Left cardiac atrium (tissue), 4 donors: Measurements from ENCODE around the gene SLC9A6. TPM values are rescaled to one million over a fixed set of nuclear protein-coding genes. Genes with fewer than 3 reads are reported as not detected.
"Not testable (repeated sequence)": the region's sequence is repeated elsewhere in the genome, so short reads cannot be mapped to it uniquely, and the experiment has no call there.

ENCODE experiments used
- ATAC-seq, 2 donors: fragments of 200-7000 bp; cut with Tn5 transposase; one replicate each; pipeline ENCODE4 v1.9.1; 2020; ENCODE audit warnings: mild to moderate bottlenecking in 2 of 2, moderate library complexity in 2 of 2
- DNase-seq: peaks from one replicate; pipeline ENCODE4 v3.0.0-alpha.2; 2020
- intact Hi-C, 2 donors: fragments of 100-400 bp; cut with DNase I; formaldehyde crosslinking; loops; one replicate each; pipeline versions ENCODE4 v1.14.1 to v1.15.1; 2022 to 2023
- total RNA-seq, 2 donors: library from RNA; stranded (reverse); fragmentation: NEBNext Ultra II Directional; extraction: Animal tissue kit (Norgen Biotek cat#: 25700); gene quantifications; one replicate each; pipeline ENCODE4 v1.2.1, GENCODE V29; 2021
- donor health status: DM: no; HTN: yes; CAD: no.
- donor health status: DM: no; HTN: yes; CAD: no; lungs with severe emphysema.
- donor health status: DM: yes; HTN: yes; CAD: no.
- donor health status: Dilated cardiomyopathy.

Gene SLC9A6
- total RNA-seq, 2 donors from 2014 or later: 14.6 to 15.7 TPM

- ATAC-seq (peak; percentile 84 to 93), DNase-seq (peak; percentile 23)
- intact Hi-C loops: no loop called here
Measured at GRCh38 chrX:136055651-136056221, 70.5 kb downstream of the SLC9A6 start.

- ATAC-seq: no peak
- intact Hi-C loops: no loop called here
- DNase-seq: no peak
Measured at GRCh38 chrX:136057567-136057966, 72.3 kb downstream of the SLC9A6 start.

DNA sequence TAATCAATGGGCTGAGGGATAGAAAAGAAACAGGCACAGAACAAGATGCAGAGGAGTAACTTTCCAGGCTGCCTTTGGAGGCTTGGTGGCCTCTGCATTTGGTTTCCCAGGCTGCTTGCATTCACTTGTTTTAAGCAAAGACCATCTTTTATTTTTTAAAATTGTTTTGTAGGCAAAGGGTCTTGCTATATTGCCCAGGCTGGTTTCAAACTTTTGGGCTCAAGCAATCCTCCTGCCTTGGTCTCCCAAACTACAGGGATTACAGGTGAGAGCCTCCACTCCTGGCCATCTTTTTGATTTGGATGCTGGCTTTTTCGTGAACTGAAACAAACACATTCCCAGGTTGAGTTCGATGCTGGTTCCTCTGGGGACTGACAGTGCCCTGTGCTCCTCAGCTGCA is 74.1 kb downstream of the SLC9A6 start:
- DNase-seq (no peak), ATAC-seq (no peak)
- intact Hi-C loops: no loop called here

GRCh38 chrX:136061286-136061685 is 76.1 kb downstream of the SLC9A6 start:
- ATAC-seq (peak in 1 of 2 donors; percentile 25), DNase-seq (peak; percentile 27)
- intact Hi-C loops: no loop called here

DNA sequence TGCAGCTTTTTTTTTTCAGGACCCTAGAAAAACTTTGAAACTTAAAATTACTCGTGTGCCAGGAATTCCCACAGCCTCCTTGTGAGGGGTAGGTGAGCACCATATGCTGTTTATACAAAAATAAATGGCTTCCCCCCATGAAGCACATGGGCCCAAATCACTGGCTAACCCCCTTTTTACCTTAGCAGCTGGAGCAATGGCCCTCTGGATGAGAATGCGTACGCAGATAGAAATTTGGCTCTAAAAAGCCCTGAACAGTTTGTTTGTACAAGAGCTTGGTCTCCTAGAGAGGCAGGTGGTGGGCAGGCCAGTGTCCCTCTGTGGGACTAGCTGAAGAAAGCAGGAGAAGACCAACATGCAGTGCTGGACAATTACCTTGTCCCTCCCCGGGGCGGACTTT is 76.5 kb downstream of the SLC9A6 start:
- intact Hi-C loops: no loop called here
- DNase-seq: no peak
- ATAC-seq: no peak

- peak in 1 of 2 donors; percentile 50 for ATAC-seq
Measured at GRCh38 chrX:136063340-136064079, 78.3 kb downstream of the SLC9A6 start.

DNA sequence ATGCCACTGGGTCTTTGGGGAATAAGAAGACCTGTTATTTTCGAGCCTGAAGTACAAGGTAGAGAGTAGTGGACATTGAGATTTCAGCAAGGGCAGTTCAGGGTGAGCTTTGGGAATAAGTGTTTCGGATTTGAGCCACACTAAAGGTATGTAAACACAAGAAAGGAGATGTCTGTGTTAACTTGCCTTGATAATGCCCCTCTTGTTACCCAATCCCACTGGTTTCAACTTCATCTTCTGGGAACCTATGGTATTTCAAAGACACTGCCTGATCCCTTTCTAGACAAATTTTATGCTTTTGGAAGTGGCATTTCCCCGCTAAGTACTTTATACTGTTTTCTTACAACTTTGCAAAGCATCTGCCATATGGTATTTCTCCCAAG is 79.4 kb downstream of the SLC9A6 start:
- intact Hi-C loops: no loop called here
- ATAC-seq (no peak), DNase-seq (no peak)

More at GRCh38 chrX:136063340-136064079, 78.3 kb downstream of the SLC9A6 start:
- DNase-seq: peak; percentile 22
- intact Hi-C loops: no loop called here

- peak; percentile 33 for DNase-seq
- peak; percentile 56 to 80 for ATAC-seq
- intact Hi-C loops: no loop called here
Measured at GRCh38 chrX:136065044-136065671, 79.9 kb downstream of the SLC9A6 start.

DNA sequence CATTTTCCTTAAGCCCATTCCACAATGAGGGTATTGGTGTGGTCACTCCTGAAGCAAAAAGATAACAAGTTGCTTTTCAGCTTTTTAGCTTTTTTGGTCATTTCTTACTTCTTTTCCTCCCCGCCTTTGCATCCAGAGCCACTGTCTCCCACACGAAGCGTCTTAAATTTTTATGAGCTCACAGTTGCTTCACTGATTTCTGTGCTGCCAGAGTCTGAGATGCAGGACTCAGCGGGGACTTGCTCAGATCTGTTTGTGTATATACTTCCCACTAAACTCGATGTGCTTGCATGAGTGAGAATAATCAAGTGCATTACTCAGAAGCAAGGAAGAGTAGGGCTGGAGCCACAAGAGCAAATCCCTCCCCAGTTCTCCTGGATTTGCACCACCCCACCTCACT is 81.9 kb downstream of the SLC9A6 start:
- intact Hi-C loops: no loop called here
- DNase-seq: no peak
- ATAC-seq: no peak

DNA sequence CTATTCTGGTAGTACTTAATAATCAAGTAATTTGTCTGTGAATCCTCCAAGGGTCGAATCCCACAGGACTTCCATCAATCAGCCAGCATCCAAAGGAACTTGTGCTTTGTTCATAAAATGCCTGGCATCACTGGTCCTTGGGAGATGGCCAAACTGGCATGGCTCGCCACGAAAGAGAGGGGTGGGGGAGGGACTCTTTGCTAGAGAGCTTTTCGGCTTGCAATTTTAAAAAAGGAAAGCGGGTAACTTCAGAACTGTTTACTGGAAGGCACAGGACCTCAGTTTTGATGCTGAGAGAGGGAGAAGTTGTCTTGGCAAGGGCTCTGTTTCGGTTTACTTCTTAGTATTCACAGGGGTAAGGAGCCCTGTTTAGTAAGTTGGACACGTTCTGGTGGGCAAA is 82.7 kb downstream of the SLC9A6 start:
- ATAC-seq: no peak
- DNase-seq: no peak
- intact Hi-C loops: no loop called here

GRCh38 chrX:136076942-136077341 is 91.7 kb downstream of the SLC9A6 start:
- DNase-seq: no peak
- intact Hi-C loops: no loop called here
- ATAC-seq: no peak

GRCh38 chrX:136080766-136081165 is 95.5 kb downstream of the SLC9A6 start:
- ATAC-seq: no peak
- intact Hi-C loops: no loop called here
- no peak for DNase-seq

- intact Hi-C loops: no loop called here
- no peak for DNase-seq
- ATAC-seq: no peak
Measured at GRCh38 chrX:136086521-136086920, 101.3 kb downstream of the SLC9A6 start.

GRCh38 chrX:136091898-136092297 is 106.7 kb downstream of the SLC9A6 start:
- DNase-seq, ATAC-seq, intact Hi-C loops: not testable (repeated sequence)

DNA sequence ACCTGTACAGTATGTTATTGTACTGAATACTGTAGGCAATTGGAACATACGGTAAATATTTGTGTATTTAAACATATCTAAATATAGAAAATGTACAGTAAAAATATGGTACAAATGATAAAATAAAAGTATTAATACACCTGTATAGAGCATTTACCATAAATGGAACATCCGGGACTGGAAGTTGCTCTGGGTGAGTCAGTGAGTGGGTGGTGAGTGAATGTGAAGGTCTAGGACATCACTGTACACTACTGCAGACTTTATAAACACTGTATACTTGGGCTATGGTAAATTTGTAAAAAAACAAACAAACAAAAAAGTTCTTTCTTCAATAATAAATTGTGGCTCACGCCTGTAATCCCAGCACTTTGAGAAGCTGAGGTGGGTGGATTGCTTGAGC is 109.7 kb downstream of the SLC9A6 start:
- intact Hi-C loops: no loop called here
- DNase-seq (no peak), ATAC-seq (no peak)

Other genes starting within 250 kb of the SLC9A6 start
- gene CT45A3, start 217.2 kb upstream of the SLC9A6 start, total RNA-seq: not detected
- not detected for gene CT45A5, start 199.9 kb upstream of the SLC9A6 start, total RNA-seq
- gene CT45A6, start 182.6 kb upstream of the SLC9A6 start, total RNA-seq: not detected
- not detected for gene CT45A2, start 165.4 kb upstream of the SLC9A6 start, total RNA-seq
- gene CT45A7, start 148.2 kb upstream of the SLC9A6 start, total RNA-seq: not detected
- not detected for gene CT45A8, start 130.9 kb upstream of the SLC9A6 start, total RNA-seq
- not detected for gene CT45A9, start 113.6 kb upstream of the SLC9A6 start, total RNA-seq
- gene CT45A10, start 92.0 kb upstream of the SLC9A6 start, total RNA-seq: not detected
- gene SAGE1, start 91.7 kb upstream of the SLC9A6 start, total RNA-seq: not detected
- gene MMGT1, start 11.4 kb upstream of the SLC9A6 start, total RNA-seq: 10 to 100 TPM; 22.7 to 27.2 TPM
- 1,000 to 10,000 TPM; 1,025 to 1,081 TPM for gene FHL1, start 162.1 kb downstream of the SLC9A6 start, total RNA-seq